Measurements from ENCODE around the gene MED7.
"Not testable (repeated sequence)": the region's sequence is repeated elsewhere in the genome, so short reads cannot be mapped to it uniquely, and the experiment has no call there.

The MED7 gene, protein sequence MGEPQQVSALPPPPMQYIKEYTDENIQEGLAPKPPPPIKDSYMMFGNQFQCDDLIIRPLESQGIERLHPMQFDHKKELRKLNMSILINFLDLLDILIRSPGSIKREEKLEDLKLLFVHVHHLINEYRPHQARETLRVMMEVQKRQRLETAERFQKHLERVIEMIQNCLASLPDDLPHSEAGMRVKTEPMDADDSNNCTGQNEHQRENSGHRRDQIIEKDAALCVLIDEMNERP

DNA sequence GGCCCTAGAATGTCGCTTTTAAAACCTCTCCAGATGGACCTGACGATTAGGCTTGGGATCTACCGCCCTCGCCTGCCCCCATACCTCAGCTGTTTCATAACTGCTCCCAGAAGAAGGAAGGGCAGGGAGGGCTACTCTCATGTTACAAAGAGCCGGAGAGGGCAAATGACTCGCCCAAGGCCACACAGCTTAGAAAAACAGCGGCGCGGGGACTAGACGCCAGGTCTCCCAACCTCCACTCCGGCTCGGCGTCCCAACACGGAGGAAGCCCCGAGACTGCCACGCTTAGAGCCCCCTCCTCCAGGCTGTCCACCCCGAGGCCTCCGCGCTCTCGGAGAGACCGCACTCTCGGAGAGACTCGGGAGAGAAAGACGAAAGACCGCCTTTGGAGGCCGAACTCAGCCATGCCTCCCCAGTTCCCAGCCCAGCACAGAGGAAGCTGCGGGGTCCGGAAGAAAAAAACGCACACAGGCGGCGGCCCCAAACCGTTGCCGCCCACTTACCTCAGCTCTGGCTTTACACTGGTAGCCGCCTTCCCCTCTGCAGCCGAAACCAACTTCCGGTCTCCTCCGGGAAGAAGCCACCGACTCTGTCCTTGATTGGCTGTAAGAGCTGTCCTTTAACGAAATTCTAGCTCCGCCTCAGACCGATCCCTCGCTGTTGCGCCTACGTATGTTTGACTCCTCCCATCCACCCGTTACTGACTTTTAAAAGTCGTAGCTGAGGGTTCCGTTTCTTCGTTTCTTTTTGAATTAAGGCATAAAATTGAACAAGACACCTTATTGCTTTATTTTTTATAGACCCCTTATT, at the start of gene MED7:
MED7 (minus strand) TSS at position 549 of the 810 bp plus-strand sequence. CDS start 3,434 bp downstream, outside the sequence.
- DNase-seq (ENCODE audit: low spot score), result peak; percentile 100

DNA sequence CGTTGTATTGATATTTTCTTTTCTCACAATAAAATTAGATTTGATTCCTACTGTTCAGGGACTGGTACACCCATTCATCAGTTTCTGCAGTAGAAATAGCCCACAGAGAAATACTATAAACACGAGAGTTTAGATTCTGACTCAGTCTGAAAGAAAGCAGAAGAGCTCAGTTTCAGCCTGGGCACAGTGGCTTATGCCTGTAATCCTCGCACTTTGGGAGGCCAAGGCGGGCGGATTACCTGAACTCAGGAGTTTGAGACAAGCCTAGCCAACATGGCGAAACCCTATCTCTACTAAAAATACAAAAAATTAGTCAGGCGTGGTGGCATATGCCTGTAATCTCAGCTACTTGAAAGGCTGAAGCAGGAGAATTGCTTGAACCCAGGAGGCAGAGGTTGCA, 46.6 kb upstream of the MED7 start:
- no peak for DNase-seq (ENCODE audit: low spot score)

DNA sequence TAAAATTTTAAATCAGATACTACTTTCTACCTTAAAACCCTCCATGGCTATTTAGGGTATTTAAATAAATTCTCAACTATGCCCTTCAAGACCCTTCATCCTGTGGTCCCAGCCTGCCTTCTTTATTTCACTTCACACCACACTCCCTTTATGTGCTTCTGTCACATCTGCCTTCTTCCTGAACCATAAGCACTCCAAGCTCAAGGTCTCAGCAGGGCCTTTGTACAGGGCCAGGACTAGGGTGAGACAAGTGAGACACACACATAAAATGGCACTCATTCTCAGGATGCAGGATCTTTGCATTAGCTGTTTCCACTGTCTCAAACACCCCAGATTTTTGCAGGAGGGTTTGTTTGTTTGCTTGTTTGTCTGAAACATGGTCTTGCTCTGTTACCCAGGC, 45.6 kb upstream of the MED7 start:
- DNase-seq (ENCODE audit: low spot score), result no peak

DNA sequence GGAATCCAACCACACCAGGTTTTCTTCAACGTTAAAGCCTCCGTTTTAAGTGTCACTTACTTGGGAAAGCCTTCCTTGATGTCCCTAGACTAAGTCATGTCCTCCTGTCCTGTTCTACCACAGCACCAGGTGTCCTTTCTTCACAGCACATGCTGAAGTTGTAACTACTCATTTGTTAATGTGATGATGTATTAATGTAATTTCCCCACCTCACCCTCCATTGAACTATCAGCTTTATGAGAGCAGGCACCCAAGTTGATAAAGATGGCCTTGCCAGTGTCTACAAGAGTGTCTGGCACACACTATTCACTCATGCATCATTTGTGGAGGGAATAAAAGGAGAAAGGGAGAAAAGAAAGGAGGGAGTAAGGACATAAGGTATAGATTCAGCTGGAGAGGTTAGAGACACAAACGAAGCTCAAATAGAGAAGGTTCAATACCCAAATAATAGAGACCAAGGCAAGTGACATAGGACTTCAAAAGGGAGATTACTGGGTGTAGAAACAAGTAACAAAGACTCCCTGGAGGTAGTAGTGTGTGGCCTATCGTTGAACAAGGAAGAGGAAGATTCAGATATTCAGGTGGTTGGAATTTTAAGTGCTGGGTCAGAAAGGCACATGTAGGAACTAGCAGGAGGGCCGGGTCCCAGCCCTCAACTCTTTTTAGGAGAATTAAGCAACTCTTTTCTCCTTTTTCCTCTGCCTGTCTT, 44.5 kb upstream of the MED7 start:
- DNase-seq (ENCODE audit: low spot score), result no peak

DNA sequence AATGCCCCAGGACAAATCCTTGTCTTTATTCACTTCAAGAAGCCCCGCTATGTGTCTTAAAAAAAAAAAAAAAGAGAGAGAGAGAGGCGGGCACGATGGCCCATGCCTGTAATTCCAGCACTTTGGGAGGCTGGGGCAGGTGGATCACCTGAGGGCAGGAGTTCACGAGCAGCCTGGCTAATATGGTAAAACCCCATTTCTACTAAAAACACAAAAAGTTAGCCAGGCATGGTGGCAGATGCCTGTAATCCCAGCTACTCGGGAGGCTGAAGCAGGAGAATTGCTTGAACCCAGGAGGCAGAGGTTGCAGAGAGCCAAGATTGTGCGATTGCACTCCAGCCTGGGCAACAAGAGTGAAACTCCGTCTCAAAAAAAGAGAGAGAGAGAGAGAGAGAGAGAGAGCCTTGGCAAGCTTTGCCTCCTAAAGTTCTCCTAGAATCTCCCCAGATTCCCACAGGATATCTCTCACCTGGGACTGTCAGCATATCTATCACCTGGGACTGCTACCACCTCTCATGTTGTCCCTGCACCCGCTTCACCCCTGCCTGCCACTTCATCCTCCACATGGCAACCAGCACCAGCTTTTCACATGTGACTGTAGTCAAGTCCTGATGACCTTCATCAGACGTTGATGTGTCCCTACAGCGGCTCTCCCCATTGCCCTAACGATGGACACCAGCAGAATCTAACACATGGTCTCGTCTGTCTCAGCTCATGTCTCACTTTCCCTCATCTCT, 43.8 kb upstream of the MED7 start:
- DNase-seq (ENCODE audit: low spot score), result no peak

DNA sequence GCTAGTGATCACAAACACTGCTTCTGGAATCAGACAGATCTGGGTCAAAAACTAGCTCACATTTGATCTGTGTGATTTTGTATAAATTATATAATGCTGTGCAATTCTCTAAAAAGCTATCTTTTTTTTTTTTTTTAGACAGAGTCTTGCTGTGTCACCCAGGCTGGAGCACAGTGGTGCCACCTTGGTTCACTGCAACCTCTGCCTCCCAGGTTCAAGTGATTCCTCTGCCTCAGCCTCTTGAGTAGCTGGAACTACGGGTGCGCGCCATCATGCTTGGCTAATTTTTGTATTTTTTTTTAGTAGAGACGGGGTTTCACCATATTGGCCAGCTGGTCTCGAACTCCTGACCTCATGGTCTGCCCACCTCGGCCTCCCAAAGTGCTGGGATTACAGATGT, 42.5 kb upstream of the MED7 start:
- DNase-seq (ENCODE audit: low spot score), result not testable (repeated sequence)

DNA sequence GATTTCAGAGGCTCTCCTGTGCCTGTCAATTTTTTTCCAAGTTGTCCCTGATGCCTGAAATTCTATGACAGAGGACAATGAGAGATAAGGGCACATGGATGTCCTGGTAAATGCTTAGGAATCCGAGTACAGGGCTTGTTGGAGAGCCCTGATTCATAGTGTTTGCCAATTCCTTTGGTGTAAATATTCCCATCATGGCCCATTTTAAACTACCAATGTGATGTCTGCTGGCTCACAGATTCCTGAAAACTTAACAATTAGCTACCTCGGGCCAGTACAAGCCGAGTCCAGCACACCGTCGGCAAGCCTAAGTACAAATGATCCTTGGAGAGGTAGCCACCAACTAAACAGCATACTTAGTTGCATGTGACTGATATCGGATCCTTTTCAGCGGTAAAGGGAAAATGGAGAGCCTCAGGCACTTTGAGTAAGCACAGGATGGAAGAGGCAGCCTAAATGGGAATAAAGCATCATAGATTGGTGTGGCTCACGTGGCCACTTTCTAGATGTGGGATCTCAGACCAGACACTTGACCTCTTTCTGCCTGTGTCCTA, 41.5 kb upstream of the MED7 start:
- DNase-seq (ENCODE audit: low spot score), result no peak

DNA sequence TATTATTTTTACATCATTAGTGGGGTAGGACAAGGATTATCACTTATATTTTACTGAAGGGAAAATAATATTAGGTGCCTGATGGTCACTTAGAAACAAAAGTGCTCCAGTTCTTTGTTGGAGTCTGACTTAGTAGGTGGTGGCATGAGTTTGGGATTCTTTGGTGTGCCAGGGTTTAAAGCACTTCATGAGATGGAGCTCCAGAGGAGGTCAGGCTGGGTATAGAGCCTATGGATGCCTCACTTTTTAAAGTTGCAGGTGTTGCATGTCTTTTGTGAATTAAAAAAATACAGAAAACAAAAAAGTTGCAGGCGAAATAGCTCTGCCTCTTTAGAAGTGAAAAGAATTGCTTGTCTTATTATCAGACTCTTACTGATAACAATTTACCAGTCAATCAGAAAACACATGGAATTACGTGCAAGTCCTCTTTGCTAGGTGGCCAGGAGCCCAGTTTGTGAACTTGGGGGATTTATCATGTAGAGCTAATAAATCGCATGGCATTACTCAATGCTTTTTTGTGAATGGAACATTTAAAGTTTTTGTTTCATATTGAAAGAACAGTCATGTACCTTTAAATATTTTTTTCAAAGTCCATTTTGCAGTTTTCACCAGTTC, 39.6 kb upstream of the MED7 start:
- no peak for DNase-seq (ENCODE audit: low spot score)

DNA sequence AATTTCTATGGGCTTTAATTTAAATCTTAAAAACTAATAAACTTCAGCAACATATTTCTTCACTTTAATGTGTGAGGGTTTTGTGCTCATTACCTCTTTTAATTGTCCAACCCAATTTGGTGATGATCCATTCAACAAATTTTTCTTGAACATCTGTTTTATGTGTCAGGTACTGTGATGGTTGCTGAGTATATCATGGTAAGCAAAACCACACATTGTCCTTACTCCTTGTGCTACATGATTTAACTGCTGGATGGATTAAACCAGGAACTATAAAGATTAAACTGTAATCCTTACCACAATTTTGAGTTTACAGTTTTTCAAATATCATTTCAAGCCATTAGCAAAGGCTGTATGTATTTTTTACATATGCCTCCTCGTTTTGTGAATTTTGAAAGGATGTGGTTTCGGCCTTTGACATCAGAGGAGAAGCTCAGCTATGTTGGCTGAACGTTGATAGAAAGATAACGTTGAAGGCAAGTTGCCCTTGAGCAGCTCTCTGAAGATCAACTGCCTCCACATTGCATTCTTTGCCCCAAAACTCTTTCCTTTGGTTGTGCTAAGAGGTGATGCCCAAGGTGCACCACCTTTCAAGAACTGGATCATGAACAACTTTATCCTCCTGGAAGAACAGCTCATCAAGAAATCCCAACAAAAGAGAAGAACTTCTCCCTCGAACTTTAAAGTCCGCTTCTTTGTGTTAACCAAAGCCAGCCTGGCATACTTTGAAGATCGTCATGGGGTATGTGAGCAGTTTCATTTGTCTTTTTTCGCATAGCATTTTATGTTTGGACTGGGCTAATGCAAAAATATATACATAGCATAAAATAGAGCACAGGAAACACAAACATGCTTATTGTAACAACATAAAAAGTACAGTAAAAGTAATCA, 38.0 kb upstream of the MED7 start, which contains the start of gene ITK:
ITK (plus strand) TSS at position 467 of the 891 bp plus-strand sequence; CDS start at position 605, 138 bp downstream.
- no peak for DNase-seq (ENCODE audit: low spot score)

DNA sequence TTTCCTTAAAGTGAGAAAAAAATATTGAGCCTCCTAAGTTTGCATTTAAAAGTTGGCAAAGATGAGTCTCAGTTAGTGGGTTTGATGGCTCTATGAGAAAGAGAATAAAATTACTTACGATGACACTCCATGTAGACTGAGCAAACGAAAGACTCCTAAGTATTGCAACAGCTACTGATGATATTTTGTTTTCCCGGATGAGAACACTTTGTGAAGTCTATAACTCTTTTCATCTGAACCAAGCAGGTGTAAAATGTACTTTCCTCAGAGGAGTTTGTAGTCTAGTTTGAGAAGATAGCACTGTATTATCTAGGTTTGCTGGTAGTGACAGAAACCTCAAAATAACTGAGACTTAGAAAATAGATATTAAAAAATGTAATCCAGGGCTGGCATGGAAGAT, 36.3 kb upstream of the MED7 start:
- DNase-seq (ENCODE audit: low spot score), result no peak

DNA sequence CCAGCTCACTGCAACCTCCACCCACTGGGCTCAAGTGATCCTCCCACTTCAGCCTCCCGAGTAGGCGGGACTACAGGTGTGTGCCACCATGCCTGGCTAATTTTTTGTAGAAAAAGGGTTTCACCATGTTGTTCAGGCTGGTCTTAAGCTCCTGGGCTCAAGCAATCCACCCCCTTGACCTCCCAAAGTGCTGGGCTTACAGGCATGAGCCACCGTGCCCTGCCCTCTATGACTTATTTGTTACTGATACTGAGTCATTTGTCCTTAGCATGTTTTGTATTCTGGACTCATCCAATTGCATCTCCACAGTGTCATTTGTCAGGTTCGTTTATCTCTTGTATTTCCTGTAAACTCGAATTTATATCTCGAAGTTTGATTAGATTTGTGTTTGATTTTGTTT, 35.3 kb upstream of the MED7 start:
- no peak for DNase-seq (ENCODE audit: low spot score)

DNA sequence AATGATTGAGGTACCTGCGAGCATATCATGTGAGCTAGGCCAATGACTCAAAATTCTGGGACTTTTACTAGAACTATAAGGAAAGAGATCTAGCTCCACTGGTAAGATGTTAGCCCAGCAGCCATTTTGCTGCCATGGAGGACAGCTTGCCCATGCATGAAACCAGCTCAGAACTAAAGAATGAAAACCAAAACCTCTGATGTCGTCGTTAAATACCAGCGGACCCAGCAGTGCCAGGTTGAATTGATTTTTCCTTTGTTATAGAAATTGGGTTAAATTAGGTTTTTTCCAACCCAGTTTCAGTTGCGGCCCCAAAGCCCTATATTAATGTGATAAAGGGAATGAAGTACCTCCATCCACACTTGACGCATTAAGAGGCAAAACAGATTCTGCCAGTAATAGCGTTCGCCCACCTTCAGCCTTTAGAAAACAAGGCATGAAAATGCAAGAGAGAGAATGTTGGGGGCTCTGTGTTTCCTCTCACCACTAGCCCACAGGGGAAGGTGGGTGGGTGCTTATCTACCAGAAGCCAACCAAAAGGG, 32.5 kb upstream of the MED7 start:
- no peak for DNase-seq (ENCODE audit: low spot score)

DNA sequence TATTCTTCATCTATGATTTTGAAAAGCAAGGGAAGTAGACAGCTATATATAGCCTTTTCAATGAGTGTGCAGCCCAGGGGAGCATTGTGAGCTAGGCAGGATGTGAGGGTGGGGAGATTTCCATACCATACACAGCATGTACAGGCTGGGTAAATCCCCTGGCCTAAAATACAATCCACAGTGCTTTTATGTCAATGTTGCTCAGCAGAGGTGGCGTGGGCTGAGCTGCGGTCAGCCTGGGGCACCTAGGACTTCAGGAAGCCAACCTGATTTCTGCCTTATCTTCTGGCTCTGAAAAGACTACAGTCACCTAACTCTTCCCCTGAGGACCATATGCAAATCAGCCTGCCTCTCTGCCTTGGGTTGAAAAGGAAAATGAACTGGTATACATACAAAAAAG, 29.7 kb upstream of the MED7 start:
- peak; percentile 37 for DNase-seq (ENCODE audit: low spot score)

DNA sequence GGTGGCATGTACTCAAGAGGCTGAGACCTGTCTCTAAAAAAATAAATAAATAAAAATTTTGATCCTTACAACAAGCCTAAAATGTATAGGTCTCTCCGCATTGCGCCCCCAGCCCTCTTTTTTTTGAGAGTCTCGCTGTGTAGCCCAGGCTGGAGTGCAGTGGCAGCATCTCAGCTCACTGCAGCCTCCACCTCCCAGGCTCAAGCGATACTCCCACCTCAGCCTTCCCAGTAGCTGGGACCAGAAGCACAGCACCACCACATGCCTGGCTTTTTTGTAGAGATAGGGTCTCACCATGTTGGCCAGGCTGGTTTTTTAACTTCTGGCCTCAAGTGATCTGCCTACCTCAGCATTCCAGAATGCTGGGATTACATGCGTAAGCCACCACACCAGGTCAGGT, 25.6 kb upstream of the MED7 start:
- no peak for DNase-seq (ENCODE audit: low spot score)

DNA sequence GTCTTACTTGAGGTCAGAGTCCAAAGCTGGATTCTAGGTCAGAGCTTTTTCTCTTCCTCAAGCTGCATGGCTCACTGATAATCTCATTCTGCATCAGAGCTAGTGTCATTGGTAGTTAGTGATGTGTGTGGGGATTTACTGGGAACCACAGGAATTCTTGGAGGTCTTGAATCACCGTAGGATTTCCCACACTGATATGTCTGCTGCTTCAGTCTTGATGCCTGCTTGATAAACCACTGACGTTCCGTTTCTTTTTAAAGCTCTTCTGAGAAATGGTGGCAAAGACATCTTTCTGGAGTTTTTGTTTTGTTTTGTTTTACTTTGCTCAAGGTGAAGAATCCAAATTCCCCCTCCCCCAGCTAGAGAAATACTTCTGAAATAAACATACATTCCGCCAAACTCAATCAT, 24.6 kb upstream of the MED7 start:
- DNase-seq (ENCODE audit: low spot score), result no peak

DNA sequence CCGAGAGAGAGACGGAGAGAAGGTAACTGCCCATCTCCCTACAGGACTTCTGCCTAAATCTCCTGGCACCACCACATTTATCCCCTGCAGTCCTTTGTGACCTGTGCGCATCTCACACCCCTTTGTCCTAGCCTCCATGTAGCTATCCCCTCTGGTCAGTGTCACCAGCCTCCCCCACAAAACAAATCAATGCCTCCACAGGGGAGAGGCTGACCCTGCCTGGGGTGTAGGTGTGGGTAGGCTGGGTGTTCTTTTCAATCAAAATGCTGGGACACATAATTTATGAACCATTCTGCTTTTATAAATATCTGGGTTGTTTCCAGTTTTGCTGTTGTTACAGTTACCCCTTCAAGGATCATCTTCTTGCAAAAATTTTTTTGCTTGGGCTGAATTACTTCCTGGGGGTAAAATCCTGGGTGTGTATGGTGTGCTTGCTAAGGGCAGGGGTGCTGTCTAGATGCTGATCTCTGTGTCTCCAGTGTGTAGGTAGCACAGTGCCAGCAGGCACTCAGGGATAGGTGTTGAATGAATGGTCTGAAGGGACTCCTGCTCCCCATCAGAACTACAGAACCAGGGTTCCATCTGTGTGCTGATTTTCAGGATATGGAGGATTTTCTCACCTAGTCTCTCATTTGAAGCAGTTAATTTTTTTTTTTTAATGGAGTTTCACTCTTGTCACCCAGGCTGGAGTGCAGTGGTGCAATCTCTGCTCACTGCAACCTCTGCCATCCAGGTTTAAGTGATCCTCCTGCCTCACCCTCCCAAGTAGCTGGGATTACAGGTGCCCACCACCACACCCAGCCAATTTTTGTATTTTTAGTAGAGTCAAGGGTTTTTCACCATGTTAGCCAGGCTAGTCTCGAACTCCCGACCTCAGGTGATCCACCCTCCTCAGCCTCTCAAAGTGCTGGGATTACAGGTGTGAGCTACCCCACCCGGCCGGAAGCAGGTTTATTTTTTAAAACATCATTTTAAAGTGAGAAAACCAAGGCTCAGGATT, 23.8 kb upstream of the MED7 start, which contains the start of gene GARIN3:
GARIN3 (minus strand) TSS at position 51 of the 1,000 bp plus-strand sequence. CDS start 96 bp downstream, outside the sequence.
- no peak for DNase-seq (ENCODE audit: low spot score)

DNA sequence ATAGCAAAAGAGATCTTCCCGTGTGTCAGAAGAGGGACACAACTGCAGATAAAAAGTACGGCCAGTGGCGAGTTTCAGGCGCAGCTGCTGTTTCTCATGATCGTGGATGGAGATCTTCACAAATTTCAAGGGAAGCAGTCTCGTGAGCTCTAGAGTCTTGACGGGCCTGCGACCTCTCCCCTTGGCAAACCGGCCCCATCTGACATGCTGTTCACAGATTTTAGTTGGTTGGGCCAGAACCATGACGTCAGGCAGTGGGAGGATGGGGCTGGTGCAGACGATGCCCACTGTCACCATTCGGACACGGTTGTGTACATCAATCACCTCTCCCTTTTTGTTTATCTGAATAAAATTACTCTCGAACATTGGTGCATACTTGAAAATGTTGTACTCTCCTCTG, 23.0 kb upstream of the MED7 start:
- no peak for DNase-seq (ENCODE audit: low spot score)

DNA sequence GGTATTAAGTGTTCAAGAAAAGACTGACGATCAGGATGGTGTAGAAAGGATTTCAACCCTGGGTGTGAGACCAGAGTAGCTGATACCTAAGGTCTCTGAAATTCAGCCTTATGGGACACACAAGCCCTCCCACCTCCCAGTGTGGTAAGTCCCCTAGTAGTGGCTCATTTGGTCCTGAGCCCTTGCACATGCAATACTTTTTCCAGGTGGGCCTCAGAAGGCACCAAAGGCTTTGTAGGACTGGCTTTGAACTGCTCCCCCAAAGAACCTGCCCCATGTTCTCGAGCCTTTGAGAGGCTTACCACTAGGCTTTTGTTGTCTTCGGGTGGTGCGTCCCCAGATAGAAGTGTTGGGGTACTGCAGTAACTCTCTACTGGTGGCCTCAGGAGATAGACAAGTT, 22.6 kb upstream of the MED7 start:
- no peak for DNase-seq (ENCODE audit: low spot score)

DNA sequence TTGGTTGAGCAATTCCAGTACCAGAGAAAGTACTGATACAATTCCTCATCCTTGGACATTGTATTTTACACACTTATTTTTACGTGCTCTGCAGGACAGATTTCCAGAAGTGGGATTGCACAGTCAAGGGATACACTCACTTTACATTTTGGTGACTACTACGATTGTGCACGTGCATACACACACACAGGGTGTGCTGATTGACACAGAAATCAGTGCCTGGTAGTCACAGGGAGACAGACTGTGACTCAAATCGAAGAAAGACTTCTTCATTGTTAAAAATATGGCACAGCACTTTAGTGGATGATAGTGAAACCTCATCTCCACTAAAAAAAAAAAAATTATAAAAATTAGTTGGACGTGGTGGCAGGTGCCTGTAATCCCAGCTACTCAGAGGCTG, 21.9 kb upstream of the MED7 start:
- no peak for DNase-seq (ENCODE audit: low spot score)

Data from NAMALWA (cell line).